Measurements from ENCODE around the gene PRR14L.
"Not testable (repeated sequence)": the region's sequence is repeated elsewhere in the genome, so short reads cannot be mapped to it uniquely, and the experiment has no call there.

Gene PRR14L

GRCh38 chr22:31682751-31683150, 67.2 kb downstream of the PRR14L start:
- DNase-seq (ENCODE audit: low spot score), result no peak

GRCh38 chr22:31681349-31682345, 68.3 kb downstream of the PRR14L start:
- no peak for DNase-seq (ENCODE audit: low spot score)

GRCh38 chr22:31680861-31681341, 69.0 kb downstream of the PRR14L start:
- DNase-seq (ENCODE audit: low spot score), result no peak

DNA sequence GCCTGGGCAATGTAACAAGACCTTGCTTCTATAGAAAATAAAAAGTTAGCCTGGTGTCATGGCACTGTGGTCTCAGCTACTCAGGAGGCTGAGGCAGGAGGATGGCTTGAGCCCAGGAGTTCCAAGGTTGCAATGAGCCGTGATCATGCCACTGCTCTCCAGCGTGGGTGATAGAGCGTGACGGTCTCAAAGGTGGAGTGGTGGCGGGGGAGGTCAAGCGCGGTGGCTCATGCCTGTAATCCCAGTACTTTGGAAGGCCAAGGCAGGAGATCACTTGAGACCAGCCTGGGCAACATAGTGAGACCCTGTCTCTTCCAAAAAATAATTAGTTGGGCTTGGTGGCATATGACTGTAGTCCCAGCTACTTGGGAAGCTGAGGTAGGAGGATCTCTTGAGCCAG, 71.2 kb downstream of the PRR14L start:
- DNase-seq (ENCODE audit: low spot score), result no peak

DNA sequence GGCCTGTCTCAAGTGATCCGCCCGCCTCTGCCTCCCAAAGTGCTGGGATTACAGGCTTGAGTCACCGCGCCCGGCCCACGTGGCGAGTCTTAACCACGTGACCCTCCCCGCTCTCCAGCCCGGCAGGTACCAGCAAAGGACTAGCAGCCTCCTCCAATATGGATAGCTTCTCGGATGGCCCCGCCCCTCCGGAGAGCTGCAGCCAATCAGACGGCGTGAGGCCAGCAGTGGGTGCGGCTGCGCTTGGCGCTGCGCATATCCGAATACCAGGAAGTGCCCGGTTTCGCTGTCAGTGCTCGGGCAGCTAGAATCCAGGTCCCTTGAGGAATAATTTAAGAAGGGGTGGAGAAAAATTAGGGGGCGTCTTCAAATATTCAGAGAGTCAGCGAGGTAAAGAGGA, 73.2 kb downstream of the PRR14L start:
- peak; percentile 94 for DNase-seq (ENCODE audit: low spot score)

GRCh38 chr22:31674219-31674618, 75.7 kb downstream of the PRR14L start:
- DNase-seq (ENCODE audit: low spot score), result not testable (repeated sequence)

GRCh38 chr22:31668849-31669248, 81.1 kb downstream of the PRR14L start:
- DNase-seq (ENCODE audit: low spot score), result not testable (repeated sequence)

DNA sequence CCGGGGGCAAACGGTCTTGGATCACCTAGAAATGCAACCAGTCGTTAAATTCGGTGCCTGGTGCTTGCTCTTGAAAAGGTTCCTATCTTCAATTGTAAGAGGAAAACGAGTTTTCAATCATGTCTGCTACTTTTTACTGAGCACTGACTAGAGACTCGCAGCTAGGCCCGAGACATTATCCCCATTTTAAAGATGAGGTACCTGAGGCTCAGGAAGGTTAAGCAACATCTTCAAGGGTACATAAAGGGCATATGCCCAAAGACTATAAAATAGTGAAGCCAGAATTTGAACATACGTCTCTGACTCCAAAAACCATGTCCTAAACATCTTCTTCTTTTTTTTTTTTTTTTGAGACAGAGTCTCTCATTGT, 87.3 kb downstream of the PRR14L start:
- no peak for DNase-seq (ENCODE audit: low spot score)

DNA sequence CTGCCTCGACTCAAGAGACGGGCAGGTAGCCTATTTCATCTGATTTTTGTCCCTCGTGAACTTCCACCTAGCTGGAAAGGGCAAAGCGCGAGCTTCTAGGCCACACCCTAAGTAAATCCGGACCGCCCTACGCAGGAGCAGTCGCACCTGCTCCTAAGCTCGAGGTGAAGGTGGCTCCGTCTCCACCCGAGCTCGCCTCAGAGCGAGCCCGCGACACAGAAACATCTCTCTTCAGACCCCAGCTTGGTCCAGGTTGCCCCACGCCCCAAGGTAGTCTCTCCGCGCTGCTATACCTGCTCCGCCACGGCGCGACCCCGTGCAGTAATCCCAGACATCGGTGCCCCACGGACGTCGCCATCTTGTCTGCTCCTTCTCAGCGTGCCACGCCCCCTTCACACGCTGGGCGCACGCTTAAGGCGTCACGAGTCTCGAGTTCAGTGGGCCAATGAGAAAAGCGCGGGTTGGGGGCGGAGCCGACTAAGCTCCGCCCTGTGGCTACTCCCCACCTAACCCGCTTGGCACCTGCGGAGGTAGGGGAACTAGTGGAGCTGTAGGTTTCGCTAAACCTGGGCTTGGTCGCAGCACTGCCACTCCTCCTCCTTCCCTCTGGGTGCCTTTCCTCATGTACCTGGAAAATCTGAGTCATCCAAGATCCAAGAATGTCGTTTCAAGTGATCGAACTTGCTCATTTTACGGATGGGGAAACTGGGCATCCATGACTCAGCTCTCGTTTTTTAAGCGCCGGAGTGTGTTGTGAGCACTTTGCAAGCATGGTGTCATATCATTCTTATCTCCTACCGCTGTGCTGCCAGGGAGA, 87.9 kb downstream of the PRR14L start, which contains the start of gene PISD:
TSS of gene PISD (minus strand) at position 365 of the 817 bp plus-strand sequence. CDS start at position 358, 7 bp downstream.
- DNase-seq (ENCODE audit: low spot score), result peak; percentile 97

DNA sequence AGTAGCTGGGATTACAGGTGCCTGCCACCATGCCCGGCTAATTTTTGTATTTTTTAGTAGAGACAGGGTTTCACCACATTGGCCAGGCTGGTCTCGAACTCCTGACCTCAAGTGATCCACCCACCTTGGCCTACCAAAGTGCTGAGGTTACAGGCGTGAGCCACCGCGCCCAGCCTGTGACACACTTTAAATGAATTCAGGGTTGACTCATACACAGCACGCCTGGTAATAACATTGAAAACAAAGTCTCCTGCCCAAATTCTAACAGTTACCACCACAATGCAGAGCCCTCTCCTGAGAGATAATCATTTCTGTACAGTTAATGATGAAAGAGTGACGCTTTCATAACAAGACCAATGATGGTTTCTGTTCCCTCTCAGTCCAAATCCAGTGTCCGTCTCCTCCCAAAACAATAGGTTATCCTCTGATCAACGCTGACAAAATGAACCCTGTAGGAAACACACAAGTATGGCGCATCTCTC, 89.0 kb downstream of the PRR14L start:
- peak; percentile 77 for DNase-seq (ENCODE audit: low spot score)

DNA sequence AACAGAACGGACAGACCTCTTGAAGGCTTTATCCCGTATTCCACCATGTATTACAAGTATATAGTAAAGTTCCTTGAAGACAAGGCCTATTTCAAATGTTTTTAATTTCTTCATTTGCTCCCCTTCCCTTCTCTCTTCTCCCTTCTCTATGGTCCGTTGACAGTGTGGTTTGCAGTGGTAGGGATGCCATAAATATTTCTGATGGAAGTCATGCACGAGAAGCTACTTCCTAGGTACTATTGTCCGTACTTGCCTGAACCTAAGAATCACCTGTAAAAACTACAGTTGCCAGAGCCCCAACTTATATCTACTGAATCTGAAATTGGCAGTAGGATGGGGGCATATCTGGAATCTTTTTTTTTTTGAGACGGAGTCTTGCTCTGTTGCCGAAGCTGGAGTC, 90.7 kb downstream of the PRR14L start:
- no peak for DNase-seq (ENCODE audit: low spot score)

DNA sequence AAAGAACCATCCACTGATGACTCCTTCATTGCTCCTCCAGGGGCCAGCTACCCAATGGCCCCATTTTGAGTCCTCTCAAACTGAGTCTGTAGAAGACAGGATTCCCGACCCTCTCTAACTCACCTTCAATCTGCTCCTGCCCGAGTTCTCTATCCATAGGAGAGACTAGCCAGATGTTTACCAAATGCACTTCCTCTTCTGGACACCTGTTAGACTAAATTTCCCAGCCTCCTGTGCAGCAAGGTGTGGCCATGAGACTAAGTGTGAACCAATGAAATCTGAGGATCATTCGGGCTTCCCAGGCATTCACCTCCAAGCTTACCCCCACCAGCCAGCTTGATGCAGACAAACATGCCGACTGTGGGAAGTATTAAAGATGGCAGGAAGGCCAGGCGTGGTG, 95.5 kb downstream of the PRR14L start:
- no peak for DNase-seq (ENCODE audit: low spot score)

DNA sequence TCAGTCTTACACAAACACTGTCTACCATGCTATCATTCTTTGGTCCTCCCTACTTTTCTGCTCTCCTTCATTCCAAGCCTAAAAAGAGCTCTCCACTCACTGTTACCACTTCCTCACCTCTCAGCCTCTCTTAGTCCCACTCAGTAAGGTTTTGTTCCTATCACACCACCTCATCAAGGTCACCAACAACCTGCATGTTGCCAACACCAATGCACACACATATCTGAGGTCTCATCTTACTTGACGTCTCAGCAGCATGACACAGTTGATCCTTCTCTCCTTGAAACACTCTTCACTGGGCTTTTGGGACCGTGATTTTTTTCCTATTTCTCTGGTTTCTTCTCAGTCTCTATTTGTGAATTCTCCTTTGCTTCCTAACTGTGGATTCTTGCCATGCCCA, 96.0 kb downstream of the PRR14L start:
- no peak for DNase-seq (ENCODE audit: low spot score)

DNA sequence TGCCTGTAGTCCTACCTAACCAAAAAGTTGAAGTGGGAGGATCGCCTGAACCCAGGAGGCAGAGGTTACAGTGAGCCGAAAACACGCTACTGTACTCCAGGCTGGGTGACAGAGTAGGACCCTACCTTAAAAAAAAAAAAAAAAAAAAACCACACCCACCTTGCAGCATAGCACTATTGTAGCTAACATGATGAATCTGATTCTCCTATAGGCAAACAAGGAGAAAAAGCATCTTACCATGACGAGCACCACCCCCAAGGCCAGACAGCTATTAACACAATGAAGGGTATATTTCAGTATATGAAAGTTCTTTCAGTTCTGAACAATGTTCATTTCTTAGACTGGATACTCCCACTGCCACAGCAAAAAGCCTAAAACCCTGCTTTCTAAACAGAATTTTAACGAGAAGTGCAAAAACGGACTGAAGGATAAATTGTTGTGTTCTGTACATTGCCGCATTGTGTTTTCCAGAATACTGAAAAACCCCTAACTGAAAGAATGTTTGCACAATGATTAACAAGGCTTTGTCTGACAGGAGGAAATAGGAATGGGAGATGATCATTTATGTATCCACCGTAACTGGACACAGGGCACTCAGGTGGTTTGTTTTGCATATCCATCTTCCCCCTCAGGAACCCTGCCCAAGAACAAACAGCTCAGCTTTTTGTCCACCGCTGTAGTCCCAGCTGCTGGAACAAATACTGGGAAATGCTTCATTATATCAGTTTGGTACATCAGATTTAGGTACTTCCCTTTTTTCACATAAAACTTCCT, 96.8 kb downstream of the PRR14L start:
- no peak for DNase-seq (ENCODE audit: low spot score)

DNA sequence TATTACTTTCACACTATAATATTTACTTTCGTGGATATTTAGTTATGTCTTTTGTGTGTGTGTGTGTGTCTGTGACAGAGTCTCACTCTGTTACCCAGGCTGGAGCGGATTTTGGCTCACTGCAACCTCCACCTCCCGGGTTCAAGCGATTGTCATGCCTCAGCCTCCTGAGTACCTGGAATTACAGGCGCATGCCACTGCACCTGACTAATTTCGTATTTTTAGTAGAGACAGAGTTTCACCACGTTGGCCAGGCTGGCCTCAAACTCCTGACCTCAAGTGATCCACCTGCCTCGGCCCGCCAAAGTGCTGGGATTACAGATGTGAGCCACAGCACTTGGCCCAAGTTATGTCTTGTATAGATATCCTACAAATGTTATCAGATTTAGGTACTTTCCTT, 97.8 kb downstream of the PRR14L start:
- DNase-seq (ENCODE audit: low spot score), result no peak

DNA sequence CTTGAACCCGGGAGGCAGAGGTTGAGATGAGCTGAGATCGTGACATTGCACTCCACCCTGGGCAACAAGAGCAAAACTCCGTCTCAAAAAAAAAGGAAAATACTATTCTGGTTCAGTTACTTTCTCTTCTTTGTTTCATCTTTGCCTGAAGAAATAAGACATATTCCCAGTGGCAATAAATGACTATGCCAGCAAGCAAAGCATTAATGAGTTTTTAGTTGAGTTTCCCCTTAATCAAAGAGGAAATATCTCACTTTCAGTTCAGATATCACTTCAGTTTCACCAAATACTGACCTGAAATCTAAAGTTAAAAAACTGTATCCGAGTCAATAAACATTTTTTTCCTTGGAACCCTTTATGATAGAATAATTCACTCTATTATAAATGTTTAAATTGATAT, 98.3 kb downstream of the PRR14L start:
- no peak for DNase-seq (ENCODE audit: low spot score)

DNA sequence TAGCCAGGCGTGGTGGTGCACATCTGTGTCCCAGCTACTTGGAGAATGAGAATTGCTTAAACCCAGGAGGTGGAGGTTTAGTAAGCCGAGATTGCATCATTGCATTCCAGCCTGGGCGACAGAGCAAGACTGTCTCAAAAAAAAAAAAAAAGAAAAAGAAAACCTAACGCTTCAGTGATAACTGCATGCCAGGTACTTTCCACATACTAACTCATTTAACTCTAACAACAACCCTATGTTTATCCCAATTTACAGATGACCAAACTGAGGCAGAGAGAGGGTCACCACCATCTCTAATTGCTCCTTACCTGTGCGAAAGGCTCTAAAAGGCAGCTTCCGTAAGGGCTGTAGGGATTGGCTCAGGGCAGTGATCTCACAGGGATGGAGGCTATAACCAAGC, 99.5 kb downstream of the PRR14L start:
- DNase-seq (ENCODE audit: low spot score), result no peak

GRCh38 chr22:31647523-31648320, 102.2 kb downstream of the PRR14L start:
- DNase-seq (ENCODE audit: low spot score), result no peak

- no peak for DNase-seq (ENCODE audit: low spot score)
Observed at GRCh38 chr22:31647066-31647465, 102.9 kb downstream of the PRR14L start.

DNA sequence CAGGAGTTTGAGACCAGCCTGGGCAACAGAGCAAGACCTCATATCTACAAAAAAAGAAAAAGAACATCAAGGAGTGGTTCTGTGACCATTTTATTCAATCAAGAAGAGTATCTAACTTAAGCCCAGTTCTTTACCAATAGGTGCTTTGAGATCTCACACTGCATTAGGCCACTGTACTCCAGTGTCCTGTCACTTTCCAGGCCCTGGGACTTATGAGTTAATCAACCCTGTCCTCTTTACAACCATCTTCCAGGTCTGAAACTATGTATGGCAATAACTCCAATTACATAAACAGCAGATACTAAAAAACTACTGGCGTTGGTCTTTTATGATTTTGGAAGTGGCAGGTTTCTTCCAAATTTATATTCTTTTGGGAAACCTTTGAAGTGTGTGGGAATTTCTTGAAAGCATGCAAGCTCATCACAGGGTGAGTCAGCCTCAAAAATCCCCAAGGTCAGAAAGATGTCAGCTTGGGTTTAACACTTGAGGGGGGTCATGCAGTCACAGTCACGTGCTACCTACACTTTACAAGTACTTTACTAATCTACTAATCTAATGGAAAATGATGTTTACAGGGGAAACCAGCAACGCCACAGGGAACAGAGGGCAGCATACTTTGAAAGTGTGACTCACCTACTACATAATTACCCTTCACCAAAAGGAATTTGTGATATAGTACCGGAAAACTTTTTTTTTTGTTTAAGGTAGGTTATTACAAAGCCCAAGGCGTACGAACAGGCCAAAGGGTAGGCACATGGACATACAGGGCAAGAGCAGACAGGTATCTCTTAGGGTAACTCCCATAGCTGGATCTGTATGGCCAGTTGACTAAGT, 103.5 kb downstream of the PRR14L start:
- DNase-seq (ENCODE audit: low spot score), result peak; percentile 61

All from activated CD4-positive, alpha-beta T cell treated with anti-CD3 and anti-CD28 coated beads, Interleukin-2, Interleukin-4, amounts not matched to agents 100 ng/mL and 50 ng/mL, durations not matched to agents 16 hours and 8 hours (primary cell).